ENCODE results near the gene RNF220.
A peak's percentile ranks its signal among the peaks of the same experiment; 100 is the strongest.

DNA sequence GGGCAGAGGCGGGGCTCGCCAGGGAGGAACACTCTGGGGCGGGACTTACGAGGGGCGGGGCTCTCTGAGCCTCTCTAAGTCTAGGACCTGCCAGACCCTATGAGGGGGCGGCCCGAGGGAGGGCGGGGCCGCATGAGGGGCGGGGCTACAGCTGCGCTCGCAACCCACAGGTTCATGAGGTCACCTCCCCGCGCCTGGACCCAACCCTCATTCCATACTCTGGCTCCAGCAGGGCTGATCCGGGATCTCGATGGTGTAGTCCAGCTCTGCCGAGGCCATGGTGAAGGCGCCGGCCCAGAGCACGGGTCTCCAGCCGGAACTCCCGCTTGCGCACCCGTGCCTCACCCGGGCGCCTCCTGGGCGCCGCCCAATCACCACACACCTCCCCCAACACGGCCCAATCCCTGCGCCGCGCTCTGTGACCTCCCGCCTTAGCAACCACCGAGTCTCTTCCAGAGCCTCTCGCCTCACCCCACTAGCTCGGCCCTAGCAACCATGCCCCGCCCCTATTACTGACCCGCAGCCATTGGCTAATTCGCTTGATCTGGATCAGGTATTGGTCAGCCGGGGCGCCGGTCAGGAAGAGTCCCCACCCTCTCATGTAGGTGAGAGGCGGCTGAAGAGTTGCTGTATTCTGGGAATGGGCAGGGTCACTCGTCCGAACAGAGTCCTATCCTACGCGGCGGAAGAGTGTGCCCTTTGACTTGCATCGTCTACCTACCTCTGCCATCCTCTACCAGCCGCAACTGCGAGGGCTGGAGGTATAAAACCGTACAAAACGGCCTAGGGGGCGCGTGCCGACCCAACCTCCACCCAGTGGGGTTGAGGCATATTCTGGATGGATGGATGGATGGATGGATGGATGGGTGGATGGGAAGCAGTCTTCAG, 269.3 kb downstream of the RNF220 start, which contains the start of the genes ARMH1 and TMEM53:
- TF ChIP-seq, protein P1, sequence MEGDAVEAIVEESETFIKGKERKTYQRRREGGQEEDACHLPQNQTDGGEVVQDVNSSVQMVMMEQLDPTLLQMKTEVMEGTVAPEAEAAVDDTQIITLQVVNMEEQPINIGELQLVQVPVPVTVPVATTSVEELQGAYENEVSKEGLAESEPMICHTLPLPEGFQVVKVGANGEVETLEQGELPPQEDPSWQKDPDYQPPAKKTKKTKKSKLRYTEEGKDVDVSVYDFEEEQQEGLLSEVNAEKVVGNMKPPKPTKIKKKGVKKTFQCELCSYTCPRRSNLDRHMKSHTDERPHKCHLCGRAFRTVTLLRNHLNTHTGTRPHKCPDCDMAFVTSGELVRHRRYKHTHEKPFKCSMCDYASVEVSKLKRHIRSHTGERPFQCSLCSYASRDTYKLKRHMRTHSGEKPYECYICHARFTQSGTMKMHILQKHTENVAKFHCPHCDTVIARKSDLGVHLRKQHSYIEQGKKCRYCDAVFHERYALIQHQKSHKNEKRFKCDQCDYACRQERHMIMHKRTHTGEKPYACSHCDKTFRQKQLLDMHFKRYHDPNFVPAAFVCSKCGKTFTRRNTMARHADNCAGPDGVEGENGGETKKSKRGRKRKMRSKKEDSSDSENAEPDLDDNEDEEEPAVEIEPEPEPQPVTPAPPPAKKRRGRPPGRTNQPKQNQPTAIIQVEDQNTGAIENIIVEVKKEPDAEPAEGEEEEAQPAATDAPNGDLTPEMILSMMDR (conservative IDR thresholded peaks at IDR 0.05; ENCODE audit: low read depth, low read length) = no peak
- TF ChIP-seq, protein P2, sequence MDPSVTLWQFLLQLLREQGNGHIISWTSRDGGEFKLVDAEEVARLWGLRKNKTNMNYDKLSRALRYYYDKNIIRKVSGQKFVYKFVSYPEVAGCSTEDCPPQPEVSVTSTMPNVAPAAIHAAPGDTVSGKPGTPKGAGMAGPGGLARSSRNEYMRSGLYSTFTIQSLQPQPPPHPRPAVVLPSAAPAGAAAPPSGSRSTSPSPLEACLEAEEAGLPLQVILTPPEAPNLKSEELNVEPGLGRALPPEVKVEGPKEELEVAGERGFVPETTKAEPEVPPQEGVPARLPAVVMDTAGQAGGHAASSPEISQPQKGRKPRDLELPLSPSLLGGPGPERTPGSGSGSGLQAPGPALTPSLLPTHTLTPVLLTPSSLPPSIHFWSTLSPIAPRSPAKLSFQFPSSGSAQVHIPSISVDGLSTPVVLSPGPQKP (IDR thresholded peaks at IDR 0.05; ENCODE audit: borderline replicate concordance, low read depth, low read length) = no peak
- TF ChIP-seq POLR2A (IDR thresholded peaks at IDR 0.05; ENCODE audit: low read depth, low read length) (peak; percentile 81), RAD21 (IDR thresholded peaks at IDR 0.05; ENCODE audit: low read length) (no peak)
